SIG-M5 (cell line): ENCODE data around the gene ACAD11.
"Not testable (repeated sequence)": the region's sequence is repeated elsewhere in the genome, so short reads cannot be mapped to it uniquely, and the experiment has no call there.

Experiments
- DNase-seq: peaks from one replicate; lab custom pipeline; 2025; lab: John Stamatoyannopoulos, UW

Gene ACAD11

DNA sequence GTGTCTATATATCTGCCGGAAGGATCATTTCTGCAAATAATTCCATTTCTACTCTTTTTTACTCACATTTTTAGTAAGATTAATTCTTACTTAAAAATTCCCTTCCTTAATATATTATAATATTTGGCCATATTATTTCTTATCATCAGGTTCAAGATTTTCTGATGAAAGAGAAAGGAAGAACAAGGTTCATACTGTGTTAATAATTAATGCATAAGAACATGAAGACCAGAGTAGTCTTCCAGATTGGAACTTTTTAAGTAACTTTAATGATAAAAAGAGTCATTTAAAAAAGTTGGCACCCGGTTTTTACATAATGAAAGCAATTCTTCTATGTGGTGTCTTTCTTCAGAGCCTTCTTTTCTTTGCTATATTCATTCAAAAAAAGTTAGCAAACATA, 61.9 kb downstream of the ACAD11 start:
- DNase-seq: no peak

DNA sequence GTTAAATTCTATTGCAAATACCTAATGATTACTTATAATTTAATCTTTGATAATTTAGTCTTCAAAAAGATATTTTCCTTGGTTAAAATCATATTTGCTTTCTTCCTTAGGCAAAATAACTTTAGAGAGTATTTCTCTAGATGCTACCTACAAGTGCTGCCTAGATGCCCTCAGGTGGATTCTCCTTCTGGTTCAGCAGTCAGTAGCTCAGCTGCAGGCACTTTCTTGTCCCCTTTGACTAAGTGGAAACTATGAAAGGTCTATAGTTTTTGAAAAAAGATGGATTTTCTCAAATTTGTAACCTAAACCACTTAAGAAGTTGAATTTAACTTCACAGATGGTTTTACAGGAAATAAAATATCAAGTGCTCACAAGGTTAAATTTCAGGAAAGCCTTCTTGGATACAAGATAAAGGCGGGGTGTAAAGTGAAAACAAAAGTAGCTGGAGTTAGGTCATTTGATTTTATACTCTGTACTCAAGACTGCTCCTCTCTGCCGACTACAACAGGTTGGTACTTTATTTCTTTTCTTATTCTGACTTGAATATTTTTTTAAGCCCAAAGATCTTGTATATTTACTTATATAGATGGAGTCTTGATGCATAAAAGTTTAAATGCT, 62.7 kb downstream of the ACAD11 start, which contains the start of gene ACKR4:
TSS of gene ACKR4 (plus strand) at position 455 of the 618 bp plus-strand sequence. CDS start 3,128 bp downstream, outside the sequence.
- DNase-seq: no peak

- no peak for DNase-seq
Observed at GRCh38 chr3:132596326-132596725, 63.3 kb downstream of the ACAD11 start.

- no peak for DNase-seq
Observed at GRCh38 chr3:132595014-132595413, 64.6 kb downstream of the ACAD11 start.

- DNase-seq: no peak
Observed at GRCh38 chr3:132594498-132594897, 65.1 kb downstream of the ACAD11 start.

DNA sequence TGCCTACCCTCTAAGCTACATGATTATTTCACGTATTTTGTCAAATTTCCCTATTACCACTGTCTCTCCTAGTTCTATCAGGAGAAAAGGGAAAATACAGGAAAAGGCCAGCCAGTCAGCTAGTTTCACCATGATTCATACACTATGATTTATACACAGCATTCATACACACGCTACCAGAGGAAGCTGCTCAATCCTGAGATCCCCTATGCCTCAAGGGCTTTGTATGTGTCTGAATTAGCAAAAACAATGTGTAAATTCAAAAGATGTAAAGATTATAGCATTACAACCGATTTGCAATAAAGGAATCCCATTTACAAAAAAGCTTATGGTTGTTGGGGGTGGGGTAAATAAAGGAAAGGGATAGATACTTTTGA, 65.7 kb downstream of the ACAD11 start:
- no peak for DNase-seq

- no peak for DNase-seq
Observed at GRCh38 chr3:132593241-132593946, 66.2 kb downstream of the ACAD11 start.

GRCh38 chr3:132592216-132592615, 67.4 kb downstream of the ACAD11 start:
- no peak for DNase-seq

GRCh38 chr3:132587401-132587800, 72.2 kb downstream of the ACAD11 start:
- no peak for DNase-seq

DNA sequence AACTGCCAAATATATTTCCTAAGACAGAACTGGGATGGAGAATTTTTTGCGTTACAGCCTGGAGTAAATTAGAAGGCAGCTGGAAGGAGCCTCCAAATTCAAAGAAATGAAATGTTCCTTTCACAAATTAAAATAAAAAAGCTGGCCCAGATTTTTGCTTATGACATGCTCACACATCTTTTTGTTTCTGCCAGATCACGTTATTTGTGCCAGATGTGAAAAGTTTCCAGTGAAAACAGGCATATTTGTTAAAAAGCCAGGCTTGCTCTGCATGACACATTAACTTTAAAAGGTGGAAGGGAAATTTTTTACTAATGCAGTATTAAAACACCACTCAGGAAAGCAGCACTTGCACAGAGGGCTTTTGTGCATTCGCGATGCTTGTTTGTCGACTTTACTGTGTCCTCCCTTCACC, 85.8 kb downstream of the ACAD11 start:
- no peak for DNase-seq

DNA sequence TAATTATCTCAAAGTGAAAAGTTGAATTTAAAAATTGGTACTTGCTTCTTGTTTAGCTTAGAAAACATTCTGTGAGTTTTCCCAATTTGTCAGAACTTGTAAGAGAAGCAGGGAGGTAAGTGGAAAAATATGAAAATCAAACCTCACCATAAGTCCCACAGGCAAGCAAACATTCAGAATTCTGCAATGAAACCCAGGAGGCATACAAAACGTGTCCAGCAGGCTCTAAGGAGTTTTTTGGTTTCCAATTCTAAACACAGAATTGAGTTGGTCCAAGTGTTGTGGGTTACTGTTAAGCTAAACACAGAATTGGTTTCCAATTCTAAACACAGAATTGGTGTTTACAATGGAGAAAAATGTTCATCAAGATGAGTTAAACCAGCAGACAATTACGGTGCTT, 89.6 kb downstream of the ACAD11 start:
- no peak for DNase-seq

DNA sequence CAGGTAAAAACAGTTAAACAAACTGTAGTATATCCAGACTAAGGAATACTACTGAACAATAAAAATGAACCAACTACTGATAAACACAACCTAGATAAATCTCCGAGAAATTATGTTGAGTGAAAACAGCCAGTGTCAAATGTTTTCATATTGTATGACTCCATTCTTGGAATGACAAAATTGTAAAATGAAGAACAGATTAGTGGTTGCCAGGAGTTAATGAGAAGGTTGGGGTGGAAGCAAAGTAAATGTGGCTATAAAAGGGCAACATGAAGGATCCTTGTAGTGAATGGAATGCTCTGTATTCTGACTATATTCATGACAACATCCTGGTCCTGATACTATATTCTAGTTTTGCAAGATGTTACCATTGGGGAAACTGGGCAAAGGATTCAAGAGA, 90.0 kb downstream of the ACAD11 start:
- no peak for DNase-seq

GRCh38 chr3:132569153-132569552, 90.5 kb downstream of the ACAD11 start:
- no peak for DNase-seq

DNA sequence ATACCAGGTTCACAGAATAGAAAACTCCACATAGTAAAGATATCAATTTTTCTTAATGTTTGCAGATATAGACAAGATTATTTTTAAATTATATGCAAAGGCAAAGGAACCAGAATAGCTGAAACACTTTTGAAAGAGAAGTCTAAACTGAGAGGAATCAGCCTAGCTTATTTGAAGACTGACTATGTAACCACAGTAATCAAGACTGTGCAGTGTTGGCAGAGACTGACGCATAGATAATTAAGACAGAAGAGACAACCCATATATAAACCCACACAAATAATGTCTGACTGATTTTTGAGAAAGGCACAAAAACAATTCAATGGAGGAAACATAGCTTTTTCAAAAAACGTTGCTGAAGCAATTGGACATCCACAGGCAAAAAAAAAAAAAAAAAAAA, 91.2 kb downstream of the ACAD11 start:
- no peak for DNase-seq

- DNase-seq: no peak
Observed at GRCh38 chr3:132564070-132564465, 95.5 kb downstream of the ACAD11 start.

GRCh38 chr3:132563420-132564069, 96.1 kb downstream of the ACAD11 start:
- no peak for DNase-seq

DNA sequence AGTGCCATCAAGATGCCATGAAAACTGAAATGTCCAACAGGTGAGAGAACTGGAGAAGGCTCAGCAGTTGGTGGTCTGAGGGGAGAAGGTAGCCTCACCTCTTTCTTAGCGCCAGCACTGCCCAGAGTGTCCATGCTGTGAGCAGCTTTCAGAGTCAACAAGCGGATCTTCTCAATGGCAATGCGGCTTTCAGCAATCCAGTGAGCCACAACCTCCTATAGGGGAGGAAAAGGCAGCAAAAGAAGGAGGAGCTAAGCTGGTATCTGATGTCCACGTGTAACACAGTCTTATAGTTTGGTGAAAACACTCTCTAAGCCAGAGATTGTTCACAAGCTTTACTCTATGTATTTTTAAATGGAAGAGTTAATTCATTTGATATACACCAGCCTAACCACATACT, 98.6 kb downstream of the ACAD11 start:
- no peak for DNase-seq

GRCh38 chr3:132556508-132557159, 103.0 kb downstream of the ACAD11 start:
- no peak for DNase-seq

DNA sequence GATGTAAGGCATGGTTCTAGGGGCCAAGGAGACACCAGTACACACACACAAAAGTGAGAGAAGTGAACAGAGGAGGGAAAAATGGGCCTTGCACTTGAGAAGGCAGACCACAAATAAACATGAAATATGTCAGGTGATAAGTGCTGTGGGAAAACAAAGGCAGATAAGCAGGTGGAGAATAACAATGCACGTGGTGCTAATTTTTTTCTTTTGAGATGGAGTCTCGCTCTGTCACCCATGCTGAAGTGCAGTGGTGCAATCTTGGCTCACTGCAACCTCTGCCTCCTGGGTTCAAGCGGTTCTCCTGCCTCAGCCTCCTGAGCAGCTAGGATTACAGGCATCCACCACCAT, 103.6 kb downstream of the ACAD11 start:
- not testable (repeated sequence) for DNase-seq

DNA sequence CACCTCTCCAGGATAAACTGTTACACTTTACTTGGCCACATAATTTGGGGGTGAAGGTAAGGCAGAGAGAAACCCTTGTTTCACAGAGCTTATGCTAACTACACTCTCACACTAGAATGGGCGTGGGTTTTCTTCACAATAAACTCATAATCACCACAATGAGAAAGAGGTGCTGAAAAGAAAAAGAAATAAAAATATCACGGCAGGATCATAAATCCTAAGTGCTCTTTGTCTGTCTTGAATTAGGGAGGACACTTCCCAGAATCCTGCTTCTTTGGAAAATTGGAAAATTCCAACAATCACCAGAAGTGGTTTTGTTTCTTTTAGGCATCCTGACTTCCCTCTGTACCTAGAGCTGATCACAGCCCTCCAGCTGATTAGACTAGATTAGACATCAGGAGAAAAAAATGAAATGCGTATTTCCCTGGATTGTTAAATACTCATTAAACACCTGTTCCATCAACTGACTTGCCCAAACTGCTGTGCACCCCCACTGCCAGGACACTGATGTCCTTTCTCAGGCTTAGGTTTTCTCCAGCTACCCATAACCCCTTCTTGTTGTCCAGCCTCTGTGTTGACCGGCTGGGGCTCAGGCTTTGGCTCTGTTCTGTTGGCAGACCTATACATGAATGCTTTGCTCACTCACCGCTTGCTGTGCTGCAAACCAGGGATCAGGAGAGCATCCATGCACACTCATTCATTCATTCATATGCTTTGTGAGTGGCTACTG, 104.1 kb downstream of the ACAD11 start:
- no peak for DNase-seq

DNA sequence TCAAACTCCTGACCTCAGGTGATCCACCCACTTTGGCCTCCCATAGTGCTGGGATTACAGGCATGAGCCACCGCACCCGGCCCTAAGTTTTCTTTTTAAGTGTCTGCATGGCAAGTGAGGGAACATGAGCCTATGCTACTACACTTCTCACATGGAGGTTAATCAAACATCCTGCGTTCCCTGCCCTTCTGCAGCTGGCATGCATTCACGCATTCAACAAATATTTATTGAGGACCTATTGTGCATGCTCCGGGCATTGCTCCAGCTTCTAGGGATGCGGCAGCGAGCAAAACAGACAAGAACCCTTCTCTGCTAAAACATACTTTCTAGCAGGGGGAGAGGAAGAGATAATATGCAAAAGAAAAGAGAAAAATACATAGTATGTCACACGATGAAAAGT, 105.2 kb downstream of the ACAD11 start:
- no peak for DNase-seq

DNA sequence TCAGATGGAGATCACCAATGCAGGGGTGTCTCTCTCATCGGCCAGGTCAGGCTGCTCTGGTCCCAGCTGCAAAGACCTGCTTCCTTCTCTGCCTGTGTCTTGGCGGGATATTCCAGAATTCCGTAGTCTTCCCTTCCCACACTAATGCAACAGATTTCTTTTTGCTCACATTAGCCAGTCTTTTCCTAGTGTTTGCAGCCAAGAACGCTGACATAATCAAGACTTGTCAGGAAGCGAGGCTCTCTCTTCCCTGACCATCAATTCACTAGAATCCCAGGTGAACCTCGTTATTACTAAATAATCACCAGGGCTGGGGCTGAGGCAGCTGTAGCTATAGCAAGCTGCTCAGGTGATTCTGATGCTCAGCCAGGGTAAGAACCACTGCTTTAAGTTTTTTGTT, 105.8 kb downstream of the ACAD11 start:
- no peak for DNase-seq
